Gastrocnemius medialis (tissue), 4 donors: ENCODE results near the gene KMT2A.

Source experiments
- CTCF ChIP-seq, 5 experiments: fragments of 450-650 bp in 3 of 5; fragments of 200-600 bp in 2 of 5; sonication (generic) in 2 of 5; IDR thresholded peaks in 4 of 5; conservative IDR thresholded peaks in 1 of 5; 1 replicate in 4 of 5; 2 replicates in 1 of 5; pipeline ENCODE4 v1.5.1; 2016 to 2019; ENCODE audit warnings: antibody characterized with exemption in 5 of 5, mild to moderate bottlenecking in 3 of 5, moderate library complexity in 3 of 5
- POLR2A ChIP-seq, 2 donors: fragments of 450-650 bp; IDR thresholded peaks; one replicate each; pipeline ENCODE4 v1.6.1; 2017; ENCODE audit warnings: antibody characterized with exemption in 2 of 2, mild to moderate bottlenecking in 2 of 2, moderate library complexity in 2 of 2

DNA sequence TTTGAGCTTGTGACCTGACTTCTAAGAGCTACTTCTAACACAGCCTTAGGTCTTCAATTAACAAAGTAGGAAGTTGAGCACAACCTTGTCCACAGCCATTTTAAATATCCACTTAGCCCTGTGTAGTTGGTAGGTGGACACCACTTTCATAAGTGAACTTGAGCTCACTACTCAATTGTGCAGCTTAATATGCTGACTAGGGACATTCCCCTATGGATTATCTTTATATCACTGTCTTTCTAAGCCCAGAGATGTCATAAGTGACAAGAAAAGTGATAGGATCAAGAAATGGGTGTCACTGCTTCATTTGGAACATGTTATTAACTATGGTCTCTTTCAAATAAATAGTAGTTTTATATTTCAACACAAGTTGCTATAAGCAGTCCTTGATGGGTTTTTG is 38.8 kb upstream of the KMT2A start:
- no peak for TF ChIP-seq CTCF (IDR thresholded peaks at IDR 0.05 in 4 of 5, conservative IDR thresholded peaks at IDR 0.05 in 1 of 5)
- TF ChIP-seq POLR2A (IDR thresholded peaks at IDR 0.05) = no peak
